ENCODE results near the gene DPYSL5.

DPYSL5 gene

DNA sequence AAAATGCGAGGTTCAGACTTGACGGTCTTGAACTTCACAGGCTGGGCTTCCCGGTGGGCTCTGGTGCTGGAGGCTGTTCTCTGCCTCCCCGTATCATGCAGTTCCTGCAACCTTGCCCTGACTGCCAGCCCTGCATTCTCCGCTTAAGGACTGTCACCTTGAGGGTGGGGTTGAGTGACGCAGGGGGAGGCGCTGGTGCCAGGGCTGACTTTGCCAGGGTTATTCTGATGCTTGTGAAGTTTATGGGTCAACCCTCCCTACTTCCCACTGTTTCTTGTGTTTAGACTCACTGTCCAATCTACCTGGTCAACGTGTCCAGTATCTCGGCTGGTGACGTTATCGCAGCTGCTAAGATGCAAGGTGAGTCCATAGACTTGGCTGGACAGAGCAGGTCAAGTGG lies 85.0 kb downstream of the DPYSL5 start:
- DNase-seq (ENCODE audit: low read depth, low spot score): no peak

DNA sequence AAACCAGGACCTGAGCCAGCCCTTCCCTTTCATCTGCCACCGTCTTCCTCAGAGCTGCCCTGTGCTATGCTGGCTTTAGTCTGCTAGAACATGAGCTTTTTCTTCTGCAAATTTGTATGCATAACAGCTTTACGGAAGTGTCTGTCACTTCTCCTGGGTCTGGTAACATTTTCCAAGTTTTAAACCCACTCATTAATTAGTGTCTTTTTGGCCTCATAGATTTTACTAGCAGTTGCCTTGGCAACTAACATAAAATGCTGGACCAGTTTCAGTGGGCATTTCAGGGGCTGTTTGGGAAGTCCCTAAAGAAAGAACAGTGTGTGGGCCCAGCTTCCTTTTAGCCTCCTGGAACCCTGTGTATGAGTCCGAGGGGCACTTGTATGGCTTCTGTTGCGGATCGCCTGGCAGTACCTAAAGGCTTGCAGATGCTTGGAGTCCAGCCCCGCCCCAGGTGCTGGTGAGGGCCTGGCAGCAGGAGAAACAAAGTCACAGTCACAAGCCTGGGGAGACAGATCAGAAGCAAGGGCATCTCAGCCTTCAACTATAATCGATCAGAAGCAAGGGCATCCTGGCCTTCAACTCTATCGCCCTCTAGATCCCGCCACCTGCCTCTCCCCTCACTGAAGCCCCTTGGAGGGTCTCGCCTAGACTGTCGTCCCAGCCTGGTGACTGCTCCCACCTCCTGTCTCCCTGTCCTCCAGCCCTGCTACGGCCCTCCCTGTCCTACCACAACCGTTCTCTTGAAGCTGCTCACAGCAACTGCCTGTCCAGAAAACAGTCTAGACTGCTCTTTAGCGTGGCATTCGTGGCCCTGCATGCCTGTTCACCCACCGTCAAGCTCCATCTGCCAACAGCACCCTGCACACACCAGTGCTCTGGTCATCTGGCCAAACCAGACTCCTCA lies 85.8 kb downstream of the DPYSL5 start:
- DNase-seq (ENCODE audit: low read depth, low spot score): no peak

DNA sequence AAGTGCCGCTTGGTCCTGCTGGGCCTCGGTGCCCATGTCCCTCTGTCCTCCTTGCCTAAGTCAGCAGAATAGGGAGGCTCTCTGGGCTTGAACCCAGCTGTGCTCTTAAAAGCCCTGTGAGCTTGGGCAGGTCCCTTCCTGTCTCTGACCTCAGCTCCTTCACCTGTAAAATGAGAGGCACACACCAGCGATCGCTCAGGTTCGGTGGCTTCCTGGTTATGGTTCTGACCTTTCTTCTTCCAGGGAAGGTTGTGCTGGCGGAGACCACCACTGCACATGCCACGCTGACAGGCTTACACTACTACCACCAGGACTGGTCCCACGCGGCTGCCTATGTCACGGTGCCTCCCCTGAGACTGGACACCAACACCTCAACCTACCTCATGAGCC lies 86.4 kb downstream of the DPYSL5 start:
- DNase-seq (ENCODE audit: low read depth, low spot score): no peak

DNA sequence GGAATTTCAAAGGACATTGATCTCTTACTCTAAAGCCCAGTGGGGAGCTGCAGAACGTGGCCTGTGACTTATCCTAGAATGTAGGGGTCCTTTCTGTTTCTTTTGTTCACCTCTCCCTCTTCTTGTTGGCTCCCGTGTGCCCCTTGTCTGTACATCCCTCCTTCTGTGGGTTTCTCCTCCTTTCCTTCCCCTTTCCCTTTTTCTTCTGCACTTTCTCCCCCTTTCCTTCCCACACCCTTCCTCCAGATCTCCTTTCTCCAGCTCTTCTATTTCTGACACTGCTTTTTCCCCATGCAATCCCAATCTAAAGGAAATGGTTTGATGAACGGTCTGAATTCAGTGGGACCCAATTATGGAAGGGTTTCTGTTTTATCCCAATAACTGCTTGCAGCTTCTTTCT lies 87.1 kb downstream of the DPYSL5 start:
- DNase-seq (ENCODE audit: low read depth, low spot score): no peak

DNA sequence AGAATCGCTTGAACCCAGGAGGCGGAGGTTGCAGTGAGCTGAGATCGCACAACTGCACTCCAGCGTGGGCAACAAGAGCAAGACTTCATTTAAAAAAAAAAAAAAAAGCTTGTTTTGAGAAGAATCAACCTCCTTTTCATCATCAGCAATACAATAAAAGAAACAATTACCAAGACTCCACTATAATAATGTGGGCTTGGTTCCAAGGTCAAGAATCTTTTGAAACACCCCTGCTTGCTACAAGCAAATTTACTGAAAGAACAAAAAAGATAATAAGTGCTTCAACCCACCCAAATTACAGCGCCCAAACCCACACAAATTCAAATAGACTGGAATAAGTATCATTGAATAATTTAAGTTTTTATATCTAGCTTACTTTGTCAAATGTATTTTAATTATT lies 88.9 kb downstream of the DPYSL5 start:
- no peak for DNase-seq (ENCODE audit: low read depth, low spot score)

DNA sequence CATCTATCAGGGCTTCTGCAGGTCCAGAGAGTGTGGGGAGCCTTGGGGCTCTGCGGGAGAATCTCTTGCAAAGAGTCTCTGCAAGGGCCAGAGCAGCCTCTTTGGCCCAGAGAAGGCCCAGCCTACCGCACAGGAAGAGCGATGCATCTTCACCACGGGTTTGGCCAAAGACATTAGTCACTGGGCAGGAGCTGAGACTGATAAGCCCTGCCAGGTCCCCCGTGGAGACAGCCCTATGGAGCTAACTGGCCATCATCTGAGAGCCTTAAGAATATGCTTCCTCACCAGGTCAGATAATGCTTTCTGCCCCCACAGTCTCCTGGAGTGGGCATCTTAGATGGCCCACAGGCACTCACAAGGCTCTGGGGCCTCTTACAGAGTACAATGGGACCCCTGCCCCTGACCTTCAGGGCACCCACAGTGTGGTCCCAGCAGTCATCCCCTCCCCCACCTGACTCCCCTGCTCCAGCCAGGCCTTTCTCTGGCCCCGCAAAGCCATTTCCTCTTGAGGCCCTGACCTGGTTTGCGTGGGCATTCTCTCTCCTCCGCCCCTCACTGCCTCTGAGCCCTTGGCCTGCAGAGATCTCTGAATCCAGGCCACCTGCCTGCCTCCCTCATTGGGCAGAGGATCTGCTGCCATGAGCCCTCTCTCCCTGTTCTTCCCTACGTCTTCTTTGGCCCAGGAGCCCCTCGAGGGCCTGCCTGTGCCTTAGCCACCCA lies 90.6 kb downstream of the DPYSL5 start:
- DNase-seq (ENCODE audit: low read depth, low spot score): no peak

DNA sequence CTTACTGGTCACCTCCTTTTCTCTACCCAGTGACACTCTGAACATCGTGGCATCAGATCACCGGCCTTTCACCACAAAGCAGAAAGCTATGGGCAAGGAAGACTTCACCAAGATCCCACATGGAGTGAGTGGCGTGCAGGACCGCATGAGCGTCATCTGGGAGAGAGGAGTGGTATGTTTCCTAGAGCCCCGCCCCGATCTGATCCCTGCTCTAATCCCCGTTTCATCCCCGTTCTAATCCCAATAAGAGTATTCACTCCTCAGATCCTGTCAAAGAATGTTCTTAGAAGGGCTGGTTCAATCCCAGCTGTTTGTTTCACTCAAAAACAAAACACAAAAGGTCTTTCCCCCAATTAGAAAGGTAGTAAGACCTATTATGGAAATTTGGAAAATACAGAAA lies 92.1 kb downstream of the DPYSL5 start:
- DNase-seq (ENCODE audit: low read depth, low spot score): no peak

DNA sequence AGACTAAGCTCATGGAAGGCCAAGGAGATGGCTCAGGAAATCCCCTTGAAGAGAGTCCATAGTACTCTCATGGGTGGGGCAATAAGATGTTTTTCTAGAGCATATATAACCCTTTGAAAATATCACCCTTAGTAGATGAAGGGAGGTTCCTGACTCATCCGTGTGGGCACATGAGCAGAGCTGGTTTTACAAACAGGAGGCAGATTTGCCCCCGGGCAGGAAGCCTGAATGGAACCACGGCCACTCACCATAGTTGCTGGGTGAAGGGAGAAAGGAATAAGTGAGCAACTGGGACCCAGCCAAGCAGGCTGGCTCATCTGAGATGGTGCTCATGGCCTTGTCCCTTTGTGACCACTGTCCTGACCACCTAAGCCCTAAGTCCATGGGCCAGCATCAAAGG lies 93.6 kb downstream of the DPYSL5 start:
- DNase-seq (ENCODE audit: low read depth, low spot score): no peak

DNA sequence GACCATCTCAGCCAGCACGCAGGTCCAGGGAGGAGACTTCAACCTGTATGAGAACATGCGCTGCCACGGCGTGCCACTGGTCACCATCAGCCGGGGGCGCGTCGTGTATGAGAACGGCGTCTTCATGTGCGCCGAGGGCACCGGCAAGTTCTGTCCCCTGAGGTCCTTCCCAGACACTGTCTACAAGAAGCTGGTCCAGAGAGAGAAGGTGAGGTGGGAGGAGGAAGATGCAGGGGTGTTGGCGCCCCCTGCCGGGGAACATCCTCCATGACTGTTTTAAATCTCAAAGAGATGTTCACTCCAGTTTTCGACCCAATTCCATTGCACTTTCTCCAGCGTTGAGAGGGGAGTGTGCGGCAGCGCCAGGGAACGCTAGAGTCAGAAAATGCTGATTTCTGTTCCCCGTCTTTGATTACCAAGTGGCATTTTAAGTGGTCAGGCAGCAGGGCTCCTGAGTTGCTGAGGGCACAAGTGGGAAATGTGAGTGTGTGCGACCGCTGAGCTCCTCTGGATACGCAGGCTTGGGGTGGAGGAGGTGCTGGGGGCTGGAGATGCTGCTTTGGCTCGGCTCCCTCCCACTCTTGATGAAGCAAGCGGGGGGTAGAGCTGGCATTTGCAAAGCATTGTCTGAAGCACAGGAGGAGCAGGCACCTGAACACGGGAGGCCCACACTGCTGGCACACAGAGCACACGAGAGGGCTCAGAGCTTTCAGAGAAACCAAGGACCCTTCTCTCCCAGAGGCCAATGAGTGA lies 94.8 kb downstream of the DPYSL5 start:
- peak; percentile 29 for DNase-seq (ENCODE audit: low read depth, low spot score)

DNA sequence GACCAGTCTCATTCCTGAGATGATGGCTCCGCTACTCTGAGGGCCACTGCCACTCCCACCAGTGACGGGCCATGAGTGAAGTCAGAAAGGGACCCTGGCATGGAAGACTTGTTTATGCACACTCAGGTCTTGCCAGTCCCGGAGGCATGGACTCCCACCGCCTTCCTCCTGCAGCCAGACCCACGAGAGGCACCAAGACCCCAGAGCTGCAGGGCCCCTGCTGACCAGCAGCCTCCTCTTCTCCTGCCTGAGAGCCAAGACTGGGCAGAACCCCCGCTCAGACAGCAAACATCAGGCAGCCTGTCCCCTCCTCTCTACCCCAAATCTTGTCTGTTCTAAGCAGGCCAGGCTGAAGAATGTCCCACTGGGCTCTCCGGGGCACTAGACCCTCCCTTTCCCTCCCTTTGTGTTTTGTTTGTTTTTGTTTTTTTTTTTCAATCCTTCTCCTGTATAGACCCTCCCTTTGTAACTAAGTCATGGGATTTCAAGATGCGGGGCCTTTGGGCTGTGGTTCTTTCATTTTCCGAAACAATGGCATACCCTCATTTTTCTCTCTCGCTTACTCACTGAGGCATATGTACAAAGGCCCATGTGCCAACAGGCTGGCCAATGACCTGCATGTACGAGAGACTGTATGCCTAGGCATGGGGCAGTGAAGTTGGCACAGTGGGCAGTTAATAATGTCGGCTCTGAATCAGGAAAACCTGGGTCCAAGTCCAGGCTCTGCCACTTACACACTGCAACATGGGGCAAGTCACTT lies 98.2 kb downstream of the DPYSL5 start:
- no peak for DNase-seq (ENCODE audit: low read depth, low spot score)

DNA sequence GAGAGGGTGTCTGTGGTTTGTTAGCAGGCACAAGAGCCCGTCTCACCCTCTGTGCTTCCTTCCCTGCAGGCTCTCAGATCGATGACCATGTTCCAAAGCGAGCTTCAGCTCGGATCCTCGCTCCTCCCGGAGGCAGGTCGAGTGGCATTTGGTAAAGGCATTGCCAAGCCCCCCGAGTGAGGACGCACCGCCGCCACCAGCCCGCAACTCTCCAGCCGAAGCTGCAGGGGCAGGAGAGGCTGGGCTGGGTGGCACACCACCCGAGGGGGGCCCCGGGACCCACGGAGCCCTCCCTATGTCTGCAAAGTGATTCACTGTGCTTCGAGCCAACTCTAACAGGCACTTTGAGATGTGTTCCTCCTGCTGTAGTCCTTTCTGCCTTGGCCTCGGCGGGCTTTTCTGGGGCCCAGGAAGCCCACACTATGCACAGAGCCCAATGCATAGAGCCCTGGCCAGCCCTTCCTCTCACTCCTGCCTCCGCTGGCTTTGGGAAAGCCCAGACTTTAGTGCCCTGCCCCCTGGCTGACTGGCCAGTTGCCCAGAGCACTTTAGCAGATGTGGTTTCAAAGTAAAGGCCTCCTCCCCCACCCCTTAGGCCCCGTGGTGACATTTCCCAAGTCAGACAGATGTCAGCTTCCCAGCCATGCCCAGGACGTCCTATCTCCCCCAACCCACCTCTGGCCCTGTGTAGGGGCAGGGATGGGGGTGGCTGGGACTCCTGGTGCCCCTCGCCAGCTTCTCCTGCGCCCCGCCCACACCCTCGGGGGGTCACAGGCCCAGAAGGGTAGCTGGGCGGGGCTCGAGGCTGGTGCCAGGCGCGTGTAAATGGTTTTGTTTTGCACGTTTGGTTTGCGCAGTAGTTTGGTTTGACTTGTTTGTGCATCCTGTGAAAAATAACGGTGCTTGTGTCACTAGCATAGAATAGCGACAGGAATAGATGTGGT lies 99.2 kb downstream of the DPYSL5 start:
- no peak for DNase-seq (ENCODE audit: low read depth, low spot score)

DNA sequence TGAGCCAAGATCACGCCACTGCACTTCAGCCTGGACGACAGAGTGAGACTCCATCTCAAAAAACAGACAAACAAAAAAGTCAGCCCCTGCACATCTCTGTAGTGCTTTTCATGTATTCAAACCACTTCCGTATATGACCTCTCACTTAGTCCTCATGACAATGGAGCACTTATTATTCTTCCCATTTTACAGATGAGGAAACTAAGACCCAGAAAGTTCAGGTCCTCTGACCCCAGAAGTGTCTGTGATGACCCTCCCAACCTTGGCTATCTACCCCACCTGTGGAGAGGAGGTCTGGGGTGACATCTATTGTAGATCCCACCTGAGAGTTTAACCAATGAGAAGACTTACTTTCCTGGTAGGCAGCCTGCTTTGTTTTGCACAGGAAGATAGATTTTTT lies 100.9 kb downstream of the DPYSL5 start:
- DNase-seq (ENCODE audit: low read depth, low spot score): no peak

DNA sequence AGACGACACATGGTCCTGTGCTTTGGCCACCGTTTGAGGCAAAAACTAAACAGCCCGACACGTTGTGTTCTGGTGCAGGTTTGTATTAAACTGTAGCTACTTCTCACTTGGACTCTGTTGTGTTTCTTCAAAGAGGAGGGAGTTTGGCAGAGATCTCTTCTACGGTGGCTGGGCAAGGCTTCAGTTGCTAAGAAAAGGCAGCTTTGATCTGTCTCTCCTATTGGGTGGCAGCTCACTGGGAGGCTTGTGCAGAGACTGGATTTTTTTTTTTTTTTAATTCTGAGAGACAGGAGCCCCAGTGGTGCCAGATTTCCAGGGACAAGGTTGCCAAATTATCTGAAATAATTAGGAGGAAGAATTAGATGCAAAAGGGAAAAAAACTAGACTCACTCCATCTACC lies 102.3 kb downstream of the DPYSL5 start:
- no peak for DNase-seq (ENCODE audit: low read depth, low spot score)

DNA sequence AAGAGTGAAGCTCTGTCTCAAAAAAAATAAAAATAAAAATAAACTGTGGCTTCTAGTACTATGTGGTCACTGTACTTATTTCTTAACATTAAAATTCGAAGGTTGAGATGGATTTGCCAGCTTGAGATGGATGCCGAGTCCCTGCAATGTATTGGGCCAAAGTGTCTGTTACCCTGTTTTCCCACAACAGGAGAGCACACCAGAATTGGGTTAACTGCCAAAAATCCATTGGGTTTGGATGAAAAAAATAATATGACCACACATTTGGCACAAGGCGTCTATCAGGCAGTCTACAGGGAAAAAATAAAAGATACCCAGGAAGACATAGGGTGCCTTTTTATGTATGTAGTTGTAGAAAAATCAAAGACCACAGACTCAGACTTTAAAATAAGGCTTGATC lies 103.3 kb downstream of the DPYSL5 start:
- DNase-seq (ENCODE audit: low read depth, low spot score): no peak

DNA sequence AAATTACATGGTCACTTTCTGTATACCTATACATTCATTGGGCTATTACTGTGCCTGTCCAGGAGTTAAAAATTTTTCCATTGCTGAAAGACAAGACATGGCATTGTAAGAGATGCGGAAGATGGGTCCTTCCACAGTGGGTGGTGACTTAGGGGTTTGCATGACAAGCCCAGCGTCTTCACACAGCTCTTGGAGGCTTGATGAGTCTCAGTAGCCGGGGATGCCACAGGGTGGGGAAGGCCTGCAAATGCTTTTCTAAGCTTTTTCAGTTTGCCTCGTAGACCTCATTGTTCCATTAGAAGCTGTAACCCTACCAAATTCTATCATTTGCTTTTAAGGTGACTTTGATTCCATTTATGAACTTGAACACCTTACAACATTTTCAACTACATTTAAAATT lies 104.4 kb downstream of the DPYSL5 start:
- DNase-seq (ENCODE audit: low read depth, low spot score): no peak

DNA sequence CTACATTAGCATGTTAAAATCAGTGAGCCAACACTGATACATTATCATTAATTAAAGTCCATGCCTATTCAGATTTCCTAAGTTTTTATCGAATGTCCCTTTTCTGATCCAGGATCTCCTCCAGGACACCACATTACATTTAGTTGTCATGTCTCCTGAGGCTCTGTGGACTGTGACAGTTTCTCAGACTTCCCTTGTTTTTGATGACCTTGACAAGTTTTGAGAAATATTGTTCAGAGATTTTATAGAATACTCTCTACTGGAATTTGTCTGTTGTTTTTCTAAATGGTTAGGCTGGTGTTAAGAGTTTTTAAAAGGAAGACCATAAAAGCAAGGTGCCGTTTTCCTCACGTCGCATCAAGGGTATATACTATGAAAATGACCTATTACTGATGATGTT lies 106.2 kb downstream of the DPYSL5 start:
- DNase-seq (ENCODE audit: low read depth, low spot score): no peak

DNA sequence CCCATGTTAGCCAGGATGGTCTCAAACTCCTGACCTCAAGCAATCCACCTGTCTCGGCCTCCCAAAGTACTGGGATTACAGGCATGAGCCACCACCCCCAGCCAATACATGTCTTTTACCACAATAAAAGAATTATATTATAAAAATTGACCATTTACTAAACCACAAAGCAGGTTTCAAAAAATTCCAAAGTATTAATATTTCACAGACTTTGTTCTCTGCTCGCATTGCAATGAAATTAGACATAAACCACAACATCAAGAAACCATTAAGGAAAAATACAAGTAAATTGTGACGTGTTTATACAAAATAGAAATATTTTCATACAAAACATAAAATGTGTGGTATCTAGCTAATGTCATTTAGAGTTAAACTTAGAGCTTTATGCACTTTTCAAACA lies 109.1 kb downstream of the DPYSL5 start:
- no peak for DNase-seq (ENCODE audit: low read depth, low spot score)

DNA sequence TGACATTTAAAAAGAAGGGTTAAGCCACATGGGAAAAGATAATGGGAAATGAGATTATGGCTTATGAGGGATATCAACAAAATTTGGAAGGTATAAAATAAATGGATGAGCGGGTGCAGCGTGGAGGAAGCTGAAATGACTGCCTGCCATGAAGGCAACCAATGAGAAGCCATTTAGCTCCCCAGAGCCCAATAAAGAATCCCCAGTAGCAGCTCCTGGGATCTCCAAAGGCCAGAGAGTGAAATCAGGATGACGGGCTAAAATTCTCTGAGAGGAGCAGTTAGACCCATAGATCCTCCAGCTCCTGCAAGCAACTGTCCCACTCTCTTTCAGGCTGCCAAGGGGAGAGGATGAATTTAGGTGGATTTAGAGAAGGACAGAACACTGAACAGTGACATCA lies 109.6 kb downstream of the DPYSL5 start:
- no peak for DNase-seq (ENCODE audit: low read depth, low spot score)

DNA sequence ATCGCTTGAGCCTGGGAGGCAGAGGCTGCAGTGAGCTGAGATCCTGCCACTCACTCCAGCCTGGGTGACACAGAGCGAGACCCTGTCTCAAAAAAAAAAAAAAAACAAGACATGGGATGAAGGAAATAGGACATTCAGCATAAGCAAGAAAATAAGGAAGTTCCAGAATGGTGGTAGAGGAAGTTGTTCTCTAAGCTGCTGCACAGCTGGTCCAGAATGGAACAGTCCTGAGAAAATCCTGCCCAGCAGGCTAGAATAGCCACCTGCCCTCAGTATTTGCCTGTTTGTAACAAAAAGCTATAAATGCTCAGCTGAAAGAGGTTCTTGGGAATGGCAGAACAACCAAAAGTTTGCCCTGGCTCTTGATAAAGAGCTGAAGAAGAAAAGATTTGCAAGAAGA lies 111.4 kb downstream of the DPYSL5 start:
- no peak for DNase-seq (ENCODE audit: low read depth, low spot score)

DNA sequence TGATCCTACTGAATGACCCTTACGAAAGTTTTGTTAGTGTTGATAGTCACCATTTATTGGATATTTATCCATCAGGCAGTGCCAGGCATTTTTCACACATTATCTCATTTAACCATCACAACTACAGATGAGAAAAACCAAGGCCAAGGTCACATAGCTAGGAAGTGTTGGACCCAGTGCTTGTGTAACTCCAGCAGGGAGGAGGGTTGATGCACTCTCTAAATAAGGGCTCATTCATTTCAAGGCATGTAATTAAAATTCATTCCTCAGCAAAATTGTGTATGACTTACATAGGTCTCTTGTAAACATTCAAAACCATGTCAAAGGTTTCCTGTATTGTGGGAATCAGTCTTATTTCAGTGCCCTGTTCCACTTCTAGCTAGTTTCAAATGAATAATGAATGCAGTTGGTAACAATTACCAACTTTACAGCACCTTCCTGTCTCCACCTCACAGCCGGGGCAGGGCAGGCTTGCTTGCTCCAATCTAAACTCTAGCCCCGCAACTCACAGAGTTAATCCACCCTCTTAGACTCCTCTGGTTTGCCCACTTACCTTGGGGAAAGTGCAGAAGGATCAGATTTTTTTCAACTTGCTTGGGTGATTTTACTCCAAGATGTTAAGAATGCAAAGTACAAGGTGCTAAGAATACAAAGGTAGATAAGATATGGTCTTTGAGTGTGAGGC lies 116.7 kb downstream of the DPYSL5 start:
- DNase-seq (ENCODE audit: low read depth, low spot score): no peak
